ENCODE data around the gene UBE2E3.

GRCh38 chr2:181041661-181042060, 61.3 kb downstream of the UBE2E3 start:
- TF ChIP-seq CTCF (IDR thresholded peaks at IDR 0.05; ENCODE audit: poor library complexity) (no peak), EZH2phosphoT487 (IDR thresholded peaks at IDR 0.05; ENCODE audit: low read depth, severe bottlenecking, unreplicated experiment) (no peak), EZH2 (IDR thresholded peaks at IDR 0.05; ENCODE audit: borderline replicate concordance) (no peak)

Measured in hepatocyte (in vitro differentiated cells).